ENCODE data around the gene OBP2B.
"Not testable (repeated sequence)": the region's sequence is repeated elsewhere in the genome, so short reads cannot be mapped to it uniquely, and the experiment has no call there.

DNA sequence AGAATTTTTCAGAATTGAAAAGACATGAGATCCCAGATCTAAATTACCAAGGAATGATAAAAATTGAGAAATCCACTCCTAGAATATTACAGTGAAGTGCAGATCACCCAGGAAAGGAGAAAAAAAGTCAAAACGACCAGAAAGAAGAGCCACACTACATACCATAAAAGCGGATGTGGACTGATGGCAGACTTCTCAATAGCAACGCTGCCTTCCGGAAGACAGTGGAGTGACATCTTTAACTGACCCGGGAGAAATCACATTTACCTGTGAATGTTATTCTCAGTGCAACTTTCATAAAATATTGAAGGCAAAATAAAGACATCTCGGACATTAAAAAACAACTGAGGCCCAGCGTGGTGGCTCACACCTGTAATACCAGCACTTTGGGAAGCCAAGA lies 21.5 kb upstream of the OBP2B start:
- not testable (repeated sequence) for TF ChIP-seq CTCF, POLR2A (IDR thresholded peaks at IDR 0.05)

All from testis (tissue), 2 donors.